Breast epithelium (tissue), 4 donors: ENCODE data around the gene HTRA3. TPM values are rescaled to one million over a fixed set of nuclear protein-coding genes. Genes with fewer than 3 reads are reported as not detected.
A peak's percentile ranks its signal among the peaks of the same experiment; 100 is the strongest.

ENCODE experiments used
- DNase-seq, 2 donors: peaks; one replicate each; pipeline ENCODE4 v3.0.0-alpha.2; 2019; ENCODE audit warnings: low spot score in 2 of 2
- H3K27ac ChIP-seq, 2 donors: fragments of 200-600 bp; sonication (generic) in 1 of 2; one replicate each; pipeline ENCODE4 v1.5.1; 2016 to 2019; ENCODE audit warnings: mild to moderate bottlenecking in 1 of 2
- H3K27me3 ChIP-seq, 2 donors: fragments of 200-600 bp; sonication (generic) in 1 of 2; one replicate each; pipeline versions ENCODE4 v1.5.1 to v1.6.0; 2017 to 2019; ENCODE audit warnings: control low read depth in 1 of 2, mild to moderate bottlenecking in 1 of 2
- H3K36me3 ChIP-seq: fragments of 200-600 bp; one replicate; pipeline ENCODE4 v1.5.1; 2019
- H3K4me1 ChIP-seq, 2 donors: fragments of 200-600 bp; sonication (generic); one replicate each; pipeline ENCODE4 v1.5.1; 2016 to 2019; ENCODE audit warnings: control low read depth in 1 of 2
- H3K4me3 ChIP-seq, 3 donors: fragments of 200-600 bp; sonication (generic); 1 replicate in 2 of 3; 2 replicates in 1 of 3; pipeline ENCODE4 v1.5.1; 2016 to 2019; ENCODE audit warnings: mild to moderate bottlenecking in 3 of 3, moderate library complexity in 2 of 3
- H3K9me3 ChIP-seq, 2 donors: fragments of 200-600 bp; sonication (generic) in 1 of 2; one replicate each; pipeline ENCODE4 v1.5.1; 2016 to 2019; ENCODE audit warnings: control low read depth in 1 of 2
- CTCF ChIP-seq, 3 donors: fragments of 450-650 bp; IDR thresholded peaks; one replicate each; pipeline ENCODE4 v1.5.1; 2016 to 2017; ENCODE audit warnings: antibody characterized with exemption in 3 of 3, mild to moderate bottlenecking in 3 of 3, moderate library complexity in 3 of 3
- POLR2A ChIP-seq: fragments of 450-650 bp; IDR thresholded peaks from one replicate; pipeline ENCODE4 v1.6.1; 2016; ENCODE audit warnings: antibody characterized with exemption, mild to moderate bottlenecking, moderate library complexity
- POLR2AphosphoS5 ChIP-seq, 3 donors: sonication (generic); formaldehyde crosslinking; IDR thresholded peaks; one replicate each; pipeline ENCODE4 v1.6.1; 2017; ENCODE audit warnings: antibody characterized with exemption in 3 of 3
- intact Hi-C: fragments of 100-400 bp; cut with DNase I; formaldehyde crosslinking; loops from one replicate; pipeline ENCODE4 v1.15.1; 2023; ENCODE audit warnings: low total_unique reads
- total RNA-seq, 3 donors: library from RNA; depleted of rRNA; stranded (reverse); fragments of >200 nt; gene quantifications; one replicate each; pipeline ENCODE4 v1.1.0, GENCODE V29; 2016

Gene HTRA3
- total RNA-seq, 3 donors from 2014 or later, result 8.5 to 53.9 (median 19.7) TPM

GRCh38 chr4:8227771-8228318 is 41.7 kb upstream of the HTRA3 start:
- Histone ChIP-seq H3K4me3 (peak overlapping the region in 1 of 3 donors; percentile 35), H3K36me3 (no peaks in the 10 kb centered on the region), H3K4me1 (peaks cover 0 to 6% of the 10 kb centered on the region in 2 donors), H3K27ac (peak overlapping the region; percentile 17 to 68), H3K27me3 (no peaks in the 10 kb centered on the region), H3K9me3 (no peaks in the 10 kb centered on the region)
- no peak for TF ChIP-seq POLR2AphosphoS5 (IDR thresholded peaks at IDR 0.05)
- no peak for TF ChIP-seq POLR2A
- no peak for TF ChIP-seq CTCF (IDR thresholded peaks at IDR 0.05)
- intact Hi-C loops, result no loop called here
- DNase-seq, result no peak

GRCh38 chr4:8228319-8229250 is 41.0 kb upstream of the HTRA3 start:
- Histone ChIP-seq H3K27me3 (no peaks in the 10 kb centered on the region), H3K9me3 (no peaks in the 10 kb centered on the region), H3K4me3 (peak overlapping the region in 1 of 3 donors; percentile 35), H3K27ac (peak overlapping the region; percentile 17 to 68), H3K4me1 (peaks cover 0 to 6% of the 10 kb centered on the region in 2 donors), H3K36me3 (no peaks in the 10 kb centered on the region)
- peak in 1 of 2 donors; percentile 73 for DNase-seq
- peak in 1 of 3 donors; percentile 38 for TF ChIP-seq POLR2AphosphoS5 (IDR thresholded peaks at IDR 0.05)
- no peak for TF ChIP-seq POLR2A
- TF ChIP-seq CTCF (IDR thresholded peaks at IDR 0.05), result no peak
- intact Hi-C loops, result no loop called here

DNA sequence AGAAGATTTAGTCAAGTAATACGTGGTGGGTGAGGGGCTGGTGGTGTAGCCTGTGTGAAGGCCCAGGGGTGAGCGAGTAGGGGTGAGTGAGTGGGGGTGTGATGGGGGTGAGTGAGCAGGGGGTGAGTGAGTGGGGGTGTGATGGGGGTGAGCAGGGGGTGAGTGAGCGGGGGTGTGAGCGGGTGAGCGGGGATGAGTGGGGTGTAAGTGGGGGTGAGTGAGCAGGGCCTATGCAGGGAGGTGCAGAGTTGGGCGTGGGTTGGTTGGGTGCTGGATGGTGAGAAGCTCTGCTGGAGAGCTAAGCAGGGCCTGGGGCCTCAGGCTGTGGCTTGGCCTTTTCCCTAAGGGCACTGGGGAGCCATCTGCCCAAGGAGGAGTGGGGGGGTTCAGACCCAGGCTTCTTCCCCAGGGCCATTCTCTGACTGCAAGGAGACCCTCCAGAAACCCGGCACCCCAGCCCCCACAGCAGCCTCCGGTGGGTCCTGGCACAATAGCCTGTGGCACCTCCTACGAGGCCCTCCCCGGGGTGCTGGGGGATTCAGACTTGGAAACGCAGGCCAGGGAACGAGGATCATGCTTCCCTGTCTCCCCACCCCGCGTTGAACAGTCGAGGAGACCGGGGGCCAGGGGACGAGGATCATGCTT is 40.1 kb upstream of the HTRA3 start:
- no peaks in the 10 kb centered on the region for H3K36me3 ChIP-seq

DNA sequence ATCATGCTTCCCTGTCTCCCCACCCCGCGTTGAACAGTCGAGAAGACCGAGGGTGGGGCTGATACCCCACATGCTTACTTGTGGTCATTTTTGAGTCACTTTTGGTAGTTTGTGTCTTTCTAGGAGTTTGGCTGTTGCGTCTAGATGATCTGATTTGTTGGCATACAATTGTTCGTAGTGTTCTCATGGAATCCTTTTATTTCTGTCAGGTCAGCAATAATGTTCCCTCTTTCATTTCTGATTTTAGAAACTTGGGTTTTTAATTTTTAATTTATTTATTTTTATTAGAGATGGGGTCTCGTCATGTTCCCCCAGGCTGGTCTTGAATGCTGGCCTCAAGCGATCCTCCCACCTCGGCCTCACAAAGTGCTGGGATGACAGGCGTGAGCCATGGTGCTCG is 39.5 kb upstream of the HTRA3 start:
- intact Hi-C loops, result loop anchor here (1.0 kb wide), 1 partner anchor 25 kb away; no protein-coding TSS in a partner anchor
- H3K36me3 ChIP-seq, result no peaks in the 10 kb centered on the region
- H3K4me3 ChIP-seq, result no peak overlapping the region
- no peak overlapping the region for H3K27ac ChIP-seq
- DNase-seq, result no peak
- TF ChIP-seq POLR2A (no peak), CTCF (IDR thresholded peaks at IDR 0.05) (no peak), POLR2AphosphoS5 (IDR thresholded peaks at IDR 0.05) (no peak)
- H3K27me3 ChIP-seq, result no peaks in the 10 kb centered on the region
- peaks cover 0 to 6% of the 10 kb centered on the region in 2 donors for H3K4me1 ChIP-seq
- no peaks in the 10 kb centered on the region for H3K9me3 ChIP-seq

More for the DNA sequence above, 40.1 kb upstream of the HTRA3 start:
- Histone ChIP-seq H3K9me3 (no peaks in the 10 kb centered on the region), H3K27ac (peak overlapping the region in 1 of 2 donors; percentile 68), H3K27me3 (no peaks in the 10 kb centered on the region), H3K4me1 (peaks cover 0 to 6% of the 10 kb centered on the region in 2 donors), H3K4me3 (no peak overlapping the region)
- DNase-seq, result no peak
- intact Hi-C loops, result no loop called here
- TF ChIP-seq POLR2AphosphoS5 (IDR thresholded peaks at IDR 0.05), result no peak
- no peak for TF ChIP-seq POLR2A
- no peak for TF ChIP-seq CTCF (IDR thresholded peaks at IDR 0.05)
